HepG2 (cell line): ENCODE data around the gene MDP1. TPM values are rescaled to one million over a fixed set of nuclear protein-coding genes. Genes with fewer than 3 reads are reported as not detected.

Experiments
- ATAC-seq: fragments of 200-7000 bp; cut with Tn5 transposase; 3 replicates; pipeline ENCODE4 v1.9.1; 2020; ENCODE audit warnings: mild to moderate bottlenecking, moderate library complexity
- BruUV-seq: library from RNA; stranded (reverse); fragments of 400-500 nt; replicated peaks from 2 replicates; lab custom pipeline; 2021; lab: Mats Ljungman, UMichigan
- CTCF ChIA-PET: fragments of 300-600 bp; formaldehyde crosslinking; extraction: SDS; loops from one replicate; lab custom pipeline; 2021; ENCODE audit warnings: low total read pairs, inconsistent platforms, low intra/inter-chr PET ratio; lab: Yijun Ruan, JAX
- POLR2A ChIA-PET: fragments of 350-600 bp; sonication (Branson Sonifier 250); formaldehyde crosslinking; loops from one replicate; lab custom pipeline; 2020; ENCODE audit warnings: antibody characterized with exemption, inconsistent platforms; lab: Yijun Ruan, JAX
- DNase-seq: peaks from one replicate; pipeline ENCODE4 v3.0.0-alpha.2; 2015; ENCODE audit warnings: low spot score
- FAIRE-seq: peaks from 3 replicates; lab custom pipeline; 2011; peaks lifted over from hg19 to GRCh38; lab: Jason Lieb, UNC
- H2AFZ ChIP-seq: one replicate; pipeline ENCODE4 v1.6.1; 2011; ENCODE audit warnings: low read length, inconsistent platforms
- H3K27ac ChIP-seq: fragments of 300-600 bp; 3 replicates; pipeline ENCODE4 v1.8.0; 2011; ENCODE audit warnings: mixed run types, mild to moderate bottlenecking, mixed read lengths, low read length, inconsistent platforms; ENCODE audit not compliant: insufficient read depth; ENCODE audit errors: extremely low read length
- H3K27me3 ChIP-seq, 2 experiments: fragments of 200-600 bp in 1 of 2; 2 replicates in 1 of 2; 3 replicates in 1 of 2; pipeline versions ENCODE4 v1.6.0 to v1.8.0; 2011; ENCODE audit warnings: low read length in 2 of 2, mild to moderate bottlenecking in 2 of 2, moderate library complexity in 2 of 2, inconsistent platforms in 1 of 2; ENCODE audit not compliant: insufficient read depth in 2 of 2, control insufficient read depth in 1 of 2
- H3K36me3 ChIP-seq, 2 experiments: fragments of 200-600 bp in 1 of 2; replicated peaks in 1 of 2; 2 replicates in 1 of 2; 3 replicates in 1 of 2; pipeline versions ENCODE4 v1.5.1 to v1.8.0; 2011; ENCODE audit warnings: low read length in 2 of 2, inconsistent platforms in 1 of 2; ENCODE audit not compliant: insufficient read depth in 2 of 2, control insufficient read depth in 1 of 2
- H3K4me1 ChIP-seq: 2 replicates; pipeline ENCODE4 v1.5.1; 2012; ENCODE audit warnings: low read length, inconsistent platforms; ENCODE audit not compliant: insufficient read depth
- H3K4me2 ChIP-seq: 2 replicates; pipeline ENCODE4 v1.6.0; 2011; ENCODE audit warnings: low read depth, low read length, inconsistent platforms
- H3K4me3 ChIP-seq, 3 experiments: fragments of 200-600 bp in 1 of 3; sonication (generic), shearing (Covaris generic) in 1 of 3; replicated peaks in 1 of 3; 2 replicates each; pipeline ENCODE4 v1.5.1; 2011 to 2016; ENCODE audit warnings: low read length in 3 of 3, inconsistent platforms in 2 of 3, low read depth in 2 of 3, mild to moderate bottlenecking in 2 of 3, control low read depth in 1 of 3, mixed read lengths in 1 of 3; ENCODE audit not compliant: insufficient read depth in 1 of 3
- H3K79me2 ChIP-seq: one replicate; pipeline ENCODE4 v1.6.1; 2011; ENCODE audit warnings: low read length, inconsistent platforms; ENCODE audit not compliant: insufficient read depth
- H3K9ac ChIP-seq: 2 replicates; pipeline ENCODE4 v1.6.0; 2011; ENCODE audit warnings: mild to moderate bottlenecking, low read depth, low read length, inconsistent platforms; ENCODE audit not compliant: insufficient read depth
- H3K9me3 ChIP-seq: 2 replicates; pipeline ENCODE4 v1.5.1; 2012; ENCODE audit warnings: mild to moderate bottlenecking, low read length
- H4K20me1 ChIP-seq: 2 replicates; pipeline ENCODE4 v1.6.0; 2011; ENCODE audit warnings: inconsistent platforms, mild to moderate bottlenecking, low read length, moderate library complexity; ENCODE audit not compliant: insufficient read depth
- CC2D1A ChIP-seq: sonication (generic); formaldehyde crosslinking; IDR thresholded peaks from 2 replicates; pipeline ENCODE4 v1.8.1; 2023; ENCODE audit warnings: mild to moderate bottlenecking, missing genetic modification reagents
- HNRNPH1 ChIP-seq: fragments of 200-400 bp; formaldehyde crosslinking; optimal IDR thresholded peaks from 2 replicates; pipeline ENCODE3; 2017; ENCODE audit warnings: mild to moderate bottlenecking, low read depth, low read length
- JUN ChIP-seq: sonication (generic); formaldehyde crosslinking; IDR thresholded peaks from 2 replicates; pipeline ENCODE4 v1.4.0; 2020; ENCODE audit warnings: mild to moderate bottlenecking, missing genetic modification reagents
- NFIB ChIP-seq: sonication (generic); formaldehyde crosslinking; IDR thresholded peaks from 2 replicates; pipeline ENCODE4 v1.9.0; 2021; ENCODE audit warnings: missing genetic modification reagents, mild to moderate bottlenecking, borderline replicate concordance
- NFYC ChIP-seq: IDR thresholded peaks from 2 replicates; pipeline ENCODE4 v1.6.1; 2016; ENCODE audit warnings: missing genetic modification reagents, missing compliant biosample characterization
- PATZ1 ChIP-seq: sonication (generic); formaldehyde crosslinking; IDR thresholded peaks from 2 replicates; pipeline ENCODE4 v1.4.0; 2020; ENCODE audit warnings: missing genetic modification reagents
- POLR2A ChIP-seq, 2 experiments: IDR thresholded peaks; 2 replicates each; pipeline ENCODE4 v1.6.1; 2011; ENCODE audit warnings: low read depth in 2 of 2, low read length in 2 of 2, mild to moderate bottlenecking in 1 of 2, moderate library complexity in 1 of 2; ENCODE audit not compliant: insufficient read depth in 1 of 2
- PRPF4 ChIP-seq: fragments of 200-400 bp; formaldehyde crosslinking; IDR thresholded peaks from 2 replicates; pipeline ENCODE4 v1.6.1; 2016; ENCODE audit warnings: low read length, low read depth; ENCODE audit not compliant: poor library complexity, severe bottlenecking
- SP140L ChIP-seq: sonication (generic); formaldehyde crosslinking; IDR thresholded peaks from 2 replicates; pipeline ENCODE4 v1.4.0; 2020; ENCODE audit warnings: missing genetic modification reagents, borderline replicate concordance
- TRIM24 ChIP-seq: sonication (generic); formaldehyde crosslinking; IDR thresholded peaks from 2 replicates; pipeline ENCODE4 v1.8.0; 2022; ENCODE audit warnings: mild to moderate bottlenecking, missing genetic modification reagents
- ZNF235 ChIP-seq: sonication (generic); formaldehyde crosslinking; IDR thresholded peaks from 2 replicates; pipeline ENCODE4 v1.8.1; 2023; ENCODE audit warnings: mild to moderate bottlenecking, missing genetic modification reagents, borderline replicate concordance
- WGBS: methylation state at CpG from one replicate; pipeline ENCODE4 v1.1.6; 2017; ENCODE audit warnings: low lambda C conversion rate; 5-methylcytosine and 5-hydroxymethylcytosine counted together
- in situ Hi-C: cut with HindIII; loops from 2 replicates; pipeline ENCODE4 v1.10.0; 2017; ENCODE audit warnings: low pct_unique_long_range_greater_than_20kb; ENCODE audit not compliant: extremely low pct_ligation_motif_present
- intact Hi-C: fragments of 100-400 bp; cut with micrococcal nuclease; formaldehyde crosslinking; loops from one replicate; pipeline ENCODE4 v1.10.0; 2022; ENCODE audit not compliant: unreplicated experiment
- polyA plus RNA-seq, 8 experiments: library from polyadenylated mRNA; depleted of rRNA in 3 of 8; stranded (reverse) in 7 of 8; unstranded in 1 of 8; fragments of >200 nt; fragmentation: Illumina TruSeq in 4 of 8; extraction: Trizol in 4 of 8; gene quantifications; 2 replicates each; pipeline versions ENCODE4 v1.2.1 to v1.2.3, GENCODE V29; 2011 to 2016; ENCODE audit warnings: low read depth in 4 of 8, missing spikeins in 1 of 8, mixed read lengths in 1 of 8; ENCODE audit not compliant: insufficient read depth in 1 of 8
- total RNA-seq, 5 experiments: library from RNA; depleted of rRNA; stranded (reverse); fragments of >200 nt; fragmentation: Illumina TruSeq; extraction: Trizol; gene quantifications; 2 replicates each; pipeline ENCODE4 v1.2.3, GENCODE V29; 2016; ENCODE audit warnings: low read depth in 1 of 5

Gene MDP1
- total and polyA plus RNA-seq, 2 of the 13 experiments (the other 11 are each of a cell fraction or from before 2014, with no cell fraction given): 44.1 to 48.7 TPM

- TSS peak; percentile 53 for BruUV-seq
- Histone ChIP-seq H3K4me2 (peak overlapping the region; percentile 99), H2AFZ (no peak overlapping the region), H3K27ac (peak overlapping the region; percentile 84), H3K9ac (peak overlapping the region; percentile 97), H3K9me3 (no peaks in the 10 kb centered on the region), H3K79me2 (peaks cover 43% of the 10 kb centered on the region)
- DNase-seq (no peak), FAIRE-seq (peak; percentile 23)
- in situ Hi-C loops: no loop called here
- TF ChIP-seq ZNF235 (CRISPR knock-in tag): no peak
- no peak for TF ChIP-seq NFYC
- TF ChIP-seq SP140L (CRISPR knock-in tag): no peak
- 0 out of 2 replicates have a peak, but pooled peaks have one; percentile 8 for TF ChIP-seq TRIM24 (CRISPR knock-in tag)
- peak; percentile 88; the same call in 1 of the 2 replicates for TF ChIP-seq NFIB (CRISPR knock-in tag)
- peak; percentile 33 for TF ChIP-seq PRPF4
- TF ChIP-seq PATZ1: 0 out of 2 replicates have a peak, but pooled peaks have one; percentile 25
- TF ChIP-seq HNRNPH1: peak; percentile 18
- peak; percentile 54; the same call in 1 of the 2 replicates for TF ChIP-seq CC2D1A (CRISPR knock-in tag)
- peak; percentile 15; the same call in 1 of the 2 replicates for TF ChIP-seq JUN
- peak in 1 of 2 experiments; percentile 38; a peak in 1 of 4 replicates for TF ChIP-seq POLR2A (IDR thresholded peaks at IDR 0.05; ENCODE audit: insufficient read depth in 1 of 2, low read depth in 2 of 2, low read length in 2 of 2)
- TF ChIP-seq, all 625 proteins: peak for 8
- no peak for ATAC-seq
- intact Hi-C loops: no loop called here
- Histone ChIP-seq H3K4me3 (peak overlapping the region; percentile 79 to 91 (median 85)), H3K27me3 (no peaks in the 10 kb centered on the region; a peak in 1 of 5 replicates), H4K20me1 (no peaks in the 10 kb centered on the region), H3K4me1 (peaks cover 70% of the 10 kb centered on the region), H3K36me3 (peaks cover 18 to 29% of the 10 kb centered on the region in 2 experiments; a peak in 4 of 5 replicates)
- POLR2A ChIA-PET: interaction anchor here (1.3 to 4.3 kb wide), 11 partner anchors 10 to 248 kb away, joined by 3 to 230 read pairs (median 35); partner anchors contain the start of genes CHMP4A, DCAF11, DHRS1 and EMC9
- CTCF ChIA-PET: no interaction called here
- WGBS: 89% methylated on average over 7 of the region's 7 CpGs
Observed at GRCh38 chr14:24194186-24194872, 21.5 kb downstream of the MDP1 start.
